Fibroblast of the aortic adventitia (primary cell): Measurements from ENCODE around the gene SIT1. TPM values are rescaled to one million over a fixed set of nuclear protein-coding genes. Genes with fewer than 3 reads are reported as not detected.

ENCODE experiments used
- DNase-seq: peaks from one replicate; pipeline ENCODE4 v3.0.0-alpha.2; 2010; ENCODE audit warnings: low read depth
- H3K4me3 ChIP-seq: 2 replicates; pipeline ENCODE4 v1.5.1; 2011; ENCODE audit warnings: low read depth, mild to moderate bottlenecking, control low read depth, low read length, moderate library complexity
- CTCF ChIP-seq: IDR thresholded peaks from 2 replicates; pipeline ENCODE4 v1.5.1; 2011; ENCODE audit warnings: mild to moderate bottlenecking, low read length, control low read depth, inconsistent platforms; ENCODE audit not compliant: insufficient read depth
- total RNA-seq: library from RNA; depleted of rRNA; stranded (reverse); fragments of >200 nt; gene quantifications from 2 replicates; pipeline ENCODE4 v1.2.3, GENCODE V29; 2012; ENCODE audit warnings: low replicate concordance

SIT1 gene
- total RNA-seq, 1 donor = 0.18 TPM

- peak overlapping the region; percentile 79 for H3K4me3 ChIP-seq
- no peak for DNase-seq
- no peak for TF ChIP-seq CTCF
These were observed 37.3 kb upstream of the SIT1 start for GRCh38 chr9:35687972-35688557.

GRCh38 chr9:35687306-35687705 is 36.6 kb upstream of the SIT1 start:
- peak overlapping the region; percentile 79 for H3K4me3 ChIP-seq
- no peak for TF ChIP-seq CTCF
- no peak for DNase-seq

GRCh38 chr9:35686222-35687203 is 35.8 kb upstream of the SIT1 start:
- peak; percentile 35 for DNase-seq
- H3K4me3 ChIP-seq = peak overlapping the region; percentile 35

GRCh38 chr9:35685506-35685905 is 34.8 kb upstream of the SIT1 start:
- DNase-seq = no peak
- no peak overlapping the region for H3K4me3 ChIP-seq
- no peak for TF ChIP-seq CTCF

More at GRCh38 chr9:35686222-35687203, 35.8 kb upstream of the SIT1 start:
- no peak for TF ChIP-seq CTCF

GRCh38 chr9:35684921-35685320 is 34.2 kb upstream of the SIT1 start:
- no peak for TF ChIP-seq CTCF
- DNase-seq = no peak
- H3K4me3 ChIP-seq = no peak overlapping the region

GRCh38 chr9:35683323-35683722 is 32.6 kb upstream of the SIT1 start:
- no peak for TF ChIP-seq CTCF
- no peak for DNase-seq
- H3K4me3 ChIP-seq = no peak overlapping the region
